Neural crest cell (in vitro differentiated cells): ENCODE data around the gene PCID2. TPM values are rescaled to one million over a fixed set of nuclear protein-coding genes. Genes with fewer than 3 reads are reported as not detected.

Experiments used
- DNase-seq: peaks from one replicate; pipeline ENCODE4 v3.0.0; 2021; ENCODE audit warnings: low read depth, mixed read lengths, low spot score
- H3K27ac Mint-ChIP-seq: one replicate; pipeline ENCODE4 v1.8.0; 2021; ENCODE audit warnings: mild to moderate bottlenecking, mixed read lengths; ENCODE audit not compliant: unreplicated experiment
- H3K27me3 Mint-ChIP-seq: 2 replicates; pipeline ENCODE4 v1.8.0; 2021; ENCODE audit warnings: low read depth, mild to moderate bottlenecking, mixed read lengths
- H3K36me3 Mint-ChIP-seq: 2 replicates; pipeline ENCODE4 v1.8.0; 2021; ENCODE audit warnings: low read depth, mild to moderate bottlenecking, mixed read lengths
- H3K4me1 Mint-ChIP-seq: 2 replicates; pipeline ENCODE4 v1.8.0; 2021; ENCODE audit warnings: mixed read lengths
- H3K4me3 Mint-ChIP-seq: one replicate; pipeline ENCODE4 v1.8.0; 2021; ENCODE audit warnings: mild to moderate bottlenecking, mixed read lengths
- H3K9me3 Mint-ChIP-seq: 2 replicates; pipeline ENCODE4 v1.8.0; 2021; ENCODE audit warnings: mixed read lengths
- CTCF ChIP-seq: fragments of 200-600 bp; sonication (generic); conservative IDR thresholded peaks from 2 replicates; pipeline ENCODE4 v1.5.0; 2021; ENCODE audit warnings: antibody characterized with exemption, mild to moderate bottlenecking
- total RNA-seq: library from RNA; stranded (reverse); gene quantifications from 2 replicates; pipeline ENCODE4 v1.2.1, GENCODE V29; 2021

Gene PCID2
- total RNA-seq, 1 donor from 2014 or later: 60.4 TPM

GRCh38 chr13:113239986-113240385, 31.5 kb upstream of the PCID2 start:
- no peak for TF ChIP-seq CTCF
- Mint-ChIP-seq H3K36me3 (peaks cover 9% of the 10 kb centered on the region), H3K4me3 (no peak overlapping the region), H3K9me3 (no peaks in the 10 kb centered on the region), H3K27ac (no peak overlapping the region), H3K4me1 (no peaks in the 10 kb centered on the region), H3K27me3 (no peaks in the 10 kb centered on the region)
- DNase-seq: no peak

- H3K9me3 Mint-ChIP-seq: no peaks in the 10 kb centered on the region
- no peaks in the 10 kb centered on the region for H3K4me1 Mint-ChIP-seq
- H3K36me3 Mint-ChIP-seq: peaks cover 7% of the 10 kb centered on the region
- no peak overlapping the region for H3K27ac Mint-ChIP-seq
- no peak for TF ChIP-seq CTCF
- no peaks in the 10 kb centered on the region for H3K27me3 Mint-ChIP-seq
- DNase-seq: no peak
- no peak overlapping the region for H3K4me3 Mint-ChIP-seq
These were observed 30.9 kb upstream of the PCID2 start for GRCh38 chr13:113239357-113239756.

- Mint-ChIP-seq H3K27me3 (no peaks in the 10 kb centered on the region), H3K27ac (no peak overlapping the region), H3K4me1 (no peaks in the 10 kb centered on the region), H3K36me3 (peaks cover 4% of the 10 kb centered on the region), H3K9me3 (no peaks in the 10 kb centered on the region), H3K4me3 (no peak overlapping the region)
- DNase-seq: no peak
- no peak for TF ChIP-seq CTCF
These were observed 30.1 kb upstream of the PCID2 start for GRCh38 chr13:113238536-113238935.

- Mint-ChIP-seq H3K4me3 (no peak overlapping the region), H3K4me1 (no peaks in the 10 kb centered on the region), H3K27ac (no peak overlapping the region), H3K36me3 (peaks cover 6% of the 10 kb centered on the region), H3K27me3 (no peaks in the 10 kb centered on the region), H3K9me3 (no peaks in the 10 kb centered on the region)
- no peak for DNase-seq
- no peak for TF ChIP-seq CTCF
These were observed 24.6 kb upstream of the PCID2 start for GRCh38 chr13:113233101-113233500.

- Mint-ChIP-seq H3K9me3 (no peaks in the 10 kb centered on the region), H3K4me3 (no peak overlapping the region), H3K36me3 (peaks cover 8% of the 10 kb centered on the region), H3K4me1 (no peaks in the 10 kb centered on the region), H3K27me3 (no peaks in the 10 kb centered on the region), H3K27ac (no peak overlapping the region)
- TF ChIP-seq CTCF: no peak
- DNase-seq: no peak
These were observed 23.9 kb upstream of the PCID2 start for GRCh38 chr13:113232208-113233003.
